Tibial nerve (tissue), 4 donors: ENCODE results near the gene GRAMD1C.

Experiments
- CTCF ChIP-seq, 5 experiments: fragments of 200-600 bp in 3 of 5; fragments of 450-650 bp in 2 of 5; sonication (generic) in 3 of 5; IDR thresholded peaks; one replicate each; pipeline ENCODE4 v1.5.1; 2016 to 2019; ENCODE audit warnings: antibody characterized with exemption in 5 of 5, mild to moderate bottlenecking in 3 of 5, moderate library complexity in 2 of 5
- EP300 ChIP-seq, 2 donors: sonication (generic); formaldehyde crosslinking; IDR thresholded peaks; one replicate each; pipeline ENCODE4 v1.6.1; 2017; ENCODE audit warnings: antibody characterized with exemption in 2 of 2, mild to moderate bottlenecking in 1 of 2
- POLR2A ChIP-seq, 2 donors: fragments of 450-650 bp; IDR thresholded peaks; one replicate each; pipeline ENCODE4 v1.6.1; 2017; ENCODE audit warnings: antibody characterized with exemption in 2 of 2, mild to moderate bottlenecking in 2 of 2, moderate library complexity in 2 of 2

- TF ChIP-seq POLR2A (IDR thresholded peaks at IDR 0.05) (no peak), CTCF (IDR thresholded peaks at IDR 0.05) (no peak), EP300 (IDR thresholded peaks at IDR 0.05) (no peak)
Observed at GRCh38 chr3:113966172-113966571, 127.6 kb downstream of the GRAMD1C start.
